CD4-positive, alpha-beta T cell treated with Interleukin-12 subunit alpha and Interleukin-12 subunit beta, for 1 hour (primary cell): ENCODE results near the gene CPT1B.

ENCODE experiments used
- DNase-seq: peaks from one replicate; pipeline ENCODE4 v3.0.0-alpha.2; 2020

Gene CPT1B

GRCh38 chr22:50568626-50569025 is 9.6 kb downstream of the CPT1B start:
- DNase-seq, result no peak

DNA sequence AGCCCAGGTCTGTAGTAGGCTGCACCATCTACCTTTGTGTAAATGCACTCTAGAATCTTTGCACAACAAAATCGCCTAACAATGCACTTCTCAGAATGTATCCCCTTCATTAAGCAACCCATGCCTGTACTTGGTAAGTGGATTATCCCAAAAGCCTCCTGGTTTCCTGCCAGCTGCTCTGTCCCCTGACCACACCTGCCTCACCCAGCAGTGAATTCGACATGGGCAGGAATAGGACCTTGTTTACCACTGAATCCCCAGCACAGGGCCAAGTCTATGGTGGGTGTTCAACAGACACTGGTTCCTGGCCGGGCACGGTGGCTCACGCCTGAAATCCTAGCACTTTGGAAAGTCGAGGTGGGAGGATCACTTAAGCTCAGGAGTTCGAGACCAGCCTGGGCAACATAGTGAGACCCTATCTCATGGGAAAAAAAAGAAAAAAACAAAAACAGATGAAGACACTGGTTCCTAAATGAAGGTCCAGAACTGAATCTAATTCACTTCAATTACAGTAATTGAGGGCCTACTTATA is 10.4 kb downstream of the CPT1B start:
- no peak for DNase-seq

- DNase-seq, result no peak
Observed at GRCh38 chr22:50564289-50564688, 13.9 kb downstream of the CPT1B start.

DNA sequence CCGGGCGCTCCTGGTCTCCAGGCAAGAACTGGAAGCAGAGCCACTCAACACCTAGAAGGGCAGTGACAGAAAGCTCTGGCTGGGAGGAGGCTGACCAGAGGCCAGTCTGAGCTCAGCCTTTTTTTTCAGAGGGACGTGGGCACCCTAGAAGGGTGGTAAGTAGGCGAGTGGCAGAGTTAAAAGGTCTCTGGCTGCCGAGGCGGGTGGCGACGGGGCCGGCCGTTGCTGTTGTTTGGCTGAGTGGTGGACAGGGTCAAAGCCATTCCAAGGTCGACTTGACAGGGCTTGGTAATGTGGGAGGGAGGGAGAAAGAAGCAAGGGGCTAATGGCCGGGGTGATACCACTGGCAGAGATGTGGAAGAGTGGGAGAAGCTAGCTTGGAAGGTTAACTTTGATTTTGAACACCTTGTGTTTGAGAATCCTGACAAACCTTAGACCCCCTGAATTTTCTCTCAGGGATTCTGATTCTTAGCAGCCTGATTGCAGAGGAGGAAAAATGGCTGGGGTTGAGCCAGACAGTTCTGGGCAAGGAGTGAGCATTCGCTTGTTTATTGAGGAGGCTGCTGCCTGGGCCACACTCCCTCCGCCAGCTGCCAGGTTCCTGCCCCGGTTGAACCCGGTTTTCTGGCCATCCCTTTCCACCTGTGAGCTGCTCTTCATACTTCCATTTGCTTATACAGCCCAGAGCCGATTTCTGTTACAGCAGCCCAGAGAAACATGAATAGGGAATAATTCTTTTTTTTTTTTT is 14.6 kb downstream of the CPT1B start:
- no peak for DNase-seq

DNA sequence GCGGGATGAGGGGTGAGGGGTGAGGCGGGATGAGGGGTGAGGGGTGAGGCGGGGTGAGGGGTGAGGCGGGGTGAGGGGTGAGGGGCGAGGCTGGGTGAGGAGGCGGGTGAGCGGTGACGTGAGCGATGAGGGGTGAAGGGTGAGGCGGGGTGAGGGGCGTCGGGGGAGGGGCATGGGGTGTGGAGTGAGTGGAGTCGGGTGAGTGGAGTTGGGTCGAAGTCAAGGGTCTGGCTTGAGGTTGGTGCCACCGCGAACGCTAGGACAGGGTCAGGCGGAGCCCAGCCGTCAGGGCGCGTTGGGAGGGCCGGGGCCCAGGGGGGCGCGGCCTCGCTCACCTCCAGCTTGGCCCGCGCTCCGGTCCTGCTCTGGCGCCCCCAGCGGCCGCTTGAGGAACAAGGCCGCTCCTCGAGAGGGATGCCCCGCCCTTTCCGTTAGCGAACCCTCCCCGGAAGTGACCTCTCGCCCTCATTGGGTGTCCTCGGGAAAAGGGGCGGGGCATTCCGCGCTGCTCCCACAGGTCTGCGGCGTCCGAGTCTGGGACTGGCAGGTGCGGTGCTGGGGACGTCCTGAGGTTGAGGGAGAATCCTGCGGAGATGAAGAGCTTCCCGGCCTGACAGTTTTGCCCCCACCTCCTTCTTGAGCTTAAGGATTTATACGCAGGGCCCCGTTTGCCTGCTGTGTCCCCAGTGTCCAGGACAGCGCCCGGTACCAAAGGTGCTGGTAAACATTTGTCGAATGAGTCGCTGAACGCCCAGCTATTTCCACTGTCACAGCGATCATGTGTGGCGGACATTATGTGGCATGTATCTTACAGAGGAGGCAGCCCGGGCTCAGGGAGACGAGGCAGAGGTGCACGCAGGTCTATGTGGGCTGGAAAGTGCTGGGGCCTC is 15.5 kb downstream of the CPT1B start, which contains the start of gene SYCE3:
Gene SYCE3 (minus strand): TSS at position 397 of the 890 bp plus-strand sequence. CDS start 6,514 bp downstream, outside the sequence.
- peak; percentile 97 for DNase-seq

- no peak for DNase-seq
Observed at GRCh38 chr22:50561401-50562358, 16.5 kb downstream of the CPT1B start.

DNA sequence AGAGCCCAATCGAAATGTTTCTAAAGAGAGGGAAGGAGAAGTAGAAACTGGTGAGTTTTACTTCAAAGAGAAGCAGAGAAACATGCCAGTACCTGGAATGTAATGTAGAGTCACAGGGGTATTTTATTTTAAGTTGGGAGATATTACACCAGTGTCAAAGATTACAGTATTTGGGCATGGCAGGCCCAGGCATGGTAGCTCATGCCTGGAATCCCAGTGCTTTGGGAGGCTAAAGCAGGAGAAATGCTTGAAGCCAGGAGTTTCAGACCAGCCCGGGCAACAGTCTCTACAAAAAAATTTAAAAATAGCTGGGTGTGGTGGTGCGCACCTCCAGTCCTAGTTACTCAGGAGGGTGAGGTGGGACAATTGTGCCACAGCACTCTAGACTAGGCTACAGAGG is 18.2 kb downstream of the CPT1B start:
- DNase-seq, result no peak

DNA sequence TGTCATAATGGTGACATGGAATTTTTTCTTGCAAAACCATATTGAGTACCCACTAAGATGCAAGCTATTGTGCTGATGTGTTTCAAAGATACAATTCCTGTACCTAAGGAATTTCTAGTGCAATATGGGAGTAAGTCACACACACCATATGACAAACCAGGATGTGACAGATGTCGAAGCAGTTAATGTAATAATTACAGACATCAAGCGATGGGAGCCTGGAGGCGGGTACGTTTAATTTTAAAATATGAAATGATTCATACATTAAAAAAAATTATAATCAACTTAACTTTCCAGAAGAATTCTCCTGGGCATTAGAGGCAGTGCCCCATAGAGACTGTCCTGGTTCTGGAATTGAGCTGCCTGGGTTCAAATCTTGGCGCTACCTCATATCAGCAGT is 21.5 kb downstream of the CPT1B start:
- no peak for DNase-seq

- DNase-seq, result no peak
Observed at GRCh38 chr22:50553310-50553709, 24.9 kb downstream of the CPT1B start.

DNA sequence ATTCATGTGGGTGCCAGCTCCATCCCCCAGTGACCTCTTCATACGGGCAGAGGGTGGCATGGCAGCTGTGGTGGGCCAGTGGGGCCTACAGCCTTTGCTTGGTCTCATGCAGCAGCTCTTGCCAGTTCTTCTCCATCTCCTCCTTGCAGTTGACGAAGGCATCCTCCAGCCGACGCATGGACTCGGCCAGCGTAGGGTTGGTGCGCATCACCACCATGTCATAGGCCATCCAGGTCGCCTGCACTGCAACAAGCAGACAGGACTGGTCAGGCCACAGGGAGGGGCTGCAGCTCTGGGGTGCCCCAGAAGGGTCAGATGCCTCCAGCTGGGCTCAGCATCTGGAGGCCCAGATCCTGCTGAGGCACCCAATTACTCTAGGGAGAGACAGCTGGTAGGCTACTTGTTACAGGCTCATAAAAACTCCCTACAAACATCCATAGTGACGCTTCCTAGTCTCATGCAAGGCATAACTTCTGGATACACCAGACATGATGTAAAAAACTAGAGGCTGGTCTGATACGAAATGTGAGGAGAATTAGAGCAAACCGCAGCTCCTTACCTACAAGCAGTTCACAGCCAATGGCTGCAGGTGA is 27.0 kb downstream of the CPT1B start:
- no peak for DNase-seq

DNA sequence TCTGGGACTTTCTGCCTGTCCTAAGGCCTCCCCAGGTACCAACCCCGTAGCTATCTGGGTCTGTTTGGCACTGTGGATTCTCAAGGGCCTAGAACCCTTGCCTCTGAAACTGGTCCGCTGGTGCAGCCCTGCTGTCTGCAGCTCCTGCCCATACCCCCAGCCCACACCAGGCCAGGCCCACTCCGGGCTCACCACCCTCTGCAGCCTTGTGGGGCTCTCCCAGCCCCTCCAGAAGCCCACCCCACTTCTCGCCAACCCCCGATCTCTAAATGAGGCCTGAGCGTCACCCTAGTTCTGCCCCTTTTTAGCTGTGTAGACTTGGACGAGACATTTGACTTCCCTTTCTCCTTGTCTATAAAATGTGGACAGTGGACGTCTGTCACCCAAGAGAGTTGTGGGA is 27.8 kb downstream of the CPT1B start:
- DNase-seq, result no peak

- DNase-seq, result no peak
Observed at GRCh38 chr22:50548921-50549790, 29.1 kb downstream of the CPT1B start.

DNA sequence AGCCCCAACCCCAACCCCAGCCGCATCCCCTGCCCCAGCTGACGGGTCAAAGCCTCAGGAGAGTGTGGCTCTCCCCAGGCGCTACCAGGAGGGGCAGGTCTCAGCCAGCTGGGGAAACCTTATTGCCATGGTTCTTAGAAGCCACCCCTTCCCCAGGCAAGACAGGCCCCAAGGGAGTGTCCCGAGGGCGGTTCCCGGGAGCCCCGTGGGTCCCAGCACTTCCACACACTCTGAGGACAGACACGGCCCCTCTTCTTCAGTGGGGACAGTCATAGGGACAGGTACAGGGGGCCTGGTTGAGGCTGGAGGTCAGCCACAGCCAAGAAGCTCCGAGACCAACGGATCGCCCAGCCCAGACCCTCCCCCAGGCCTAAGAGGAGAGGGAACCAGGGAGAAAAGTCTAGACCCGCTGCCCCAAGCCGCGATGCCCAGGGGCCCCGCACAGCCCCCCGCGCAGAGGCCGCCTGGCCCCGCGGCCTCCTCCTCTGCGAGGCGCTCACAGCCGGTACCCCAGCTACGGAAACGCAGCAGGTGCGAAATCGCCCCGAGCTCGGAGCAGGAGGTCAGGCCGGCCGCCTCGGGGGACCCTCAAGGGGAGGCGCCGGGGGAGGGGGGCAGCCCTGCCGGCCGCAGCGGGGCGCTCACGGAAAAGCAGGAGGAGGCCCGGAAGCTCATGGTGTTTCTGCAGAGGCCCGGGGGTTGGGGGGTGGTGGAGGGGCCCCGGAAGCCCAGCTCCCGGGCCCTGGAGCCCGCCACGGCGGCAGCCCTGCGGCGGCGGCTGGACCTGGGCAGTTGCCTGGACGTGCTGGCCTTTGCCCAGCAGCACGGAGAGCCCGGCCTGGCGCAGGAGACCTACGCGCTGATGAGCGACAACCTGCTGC is 29.9 kb downstream of the CPT1B start:
- DNase-seq, result peak; percentile 63

- no peak for DNase-seq
Observed at GRCh38 chr22:50547263-50547985, 30.8 kb downstream of the CPT1B start.

DNA sequence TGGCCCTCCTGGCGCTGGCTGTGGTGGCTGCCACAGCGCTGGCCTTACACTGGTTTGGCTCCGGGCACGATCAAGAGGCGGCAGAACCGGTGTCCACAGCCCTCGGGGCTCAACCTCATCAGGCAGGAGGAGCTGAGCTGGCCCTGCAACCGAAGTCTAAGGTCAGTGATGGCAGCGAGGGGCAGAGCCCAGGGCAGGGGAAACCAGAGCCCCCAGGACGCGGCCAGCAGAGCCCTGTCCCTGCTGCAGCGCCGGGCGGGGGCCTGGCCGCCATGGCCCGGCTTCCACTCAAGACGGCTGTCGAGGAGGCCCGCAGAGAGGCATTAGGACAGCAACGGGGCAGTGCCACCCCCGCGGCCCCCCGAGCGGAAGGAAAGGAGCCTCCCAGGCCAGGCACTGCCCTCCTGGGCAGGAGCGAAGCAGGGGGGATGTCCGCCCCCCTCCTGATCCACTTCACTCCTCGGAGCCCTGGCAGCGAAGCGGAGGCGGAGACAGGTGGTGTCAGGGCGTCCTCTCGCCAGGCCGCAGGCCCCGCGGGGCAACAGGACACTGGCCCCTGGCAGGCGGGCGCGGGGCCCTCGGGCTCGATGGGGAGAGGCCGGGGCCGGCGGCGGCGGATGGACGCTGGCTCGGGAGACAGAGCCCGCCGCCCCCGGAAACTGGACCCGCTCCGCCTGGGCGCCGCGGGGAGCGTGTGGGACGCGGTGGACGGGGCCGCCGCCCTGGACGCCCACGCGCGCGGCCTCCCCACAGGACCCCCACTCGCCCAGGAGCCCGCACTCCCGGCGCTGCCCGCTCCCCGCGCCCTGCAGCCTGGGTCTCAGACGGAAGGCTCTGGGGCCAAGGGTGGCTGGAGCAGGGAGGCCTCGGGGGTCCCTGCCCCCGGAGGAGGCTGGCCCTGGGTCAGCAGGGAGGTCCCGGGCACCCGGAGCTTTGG is 31.6 kb downstream of the CPT1B start:
- no peak for DNase-seq

- peak; percentile 45 for DNase-seq
Observed at GRCh38 chr22:50545522-50546325, 32.5 kb downstream of the CPT1B start, which contains the start of gene KLHDC7B. Gene KLHDC7B (plus strand): TSS chr22:50545899. CDS start chr22:50546244, 345 bp downstream.

GRCh38 chr22:50544746-50545253 is 33.4 kb downstream of the CPT1B start:
- DNase-seq, result peak; percentile 50
